GM18873 (cell line): ENCODE results near the gene MCM3AP.

ENCODE experiments used
- ATAC-seq: cut with Tn5 transposase; IDR thresholded peaks from one replicate; pipeline ENCODE4 v1.9.1; 2021; ENCODE audit warnings: mild to moderate bottlenecking, moderate library complexity, moderate number of reproducible peaks; ENCODE audit not compliant: unreplicated experiment, low FRiP score

MCM3AP gene

DNA sequence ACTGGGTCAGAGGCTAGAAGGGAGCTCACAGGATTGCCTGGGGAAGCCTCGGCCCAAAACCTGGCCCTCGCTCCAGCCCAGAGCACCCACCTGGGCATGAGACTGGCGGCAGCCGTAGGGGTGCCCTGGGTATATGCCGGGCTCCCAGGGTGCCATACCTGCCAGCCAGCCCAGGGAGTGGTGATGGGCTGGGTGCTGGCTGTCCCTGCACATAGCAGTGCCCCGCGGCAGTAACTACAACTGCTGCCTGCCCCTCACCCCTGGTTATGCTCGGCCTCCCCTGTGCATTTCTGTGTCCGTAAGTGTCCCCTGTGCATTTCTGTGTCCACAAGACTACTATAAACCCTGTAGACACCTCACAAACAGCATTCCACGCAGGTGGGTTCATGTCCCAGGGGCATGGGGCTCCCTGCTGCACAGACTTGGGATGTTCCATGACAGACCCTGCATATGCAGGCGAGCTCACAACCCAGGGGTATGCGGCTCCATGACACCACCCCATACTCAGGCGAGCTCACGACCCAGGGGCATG is 95.4 kb downstream of the MCM3AP start:
- ATAC-seq = no peak

DNA sequence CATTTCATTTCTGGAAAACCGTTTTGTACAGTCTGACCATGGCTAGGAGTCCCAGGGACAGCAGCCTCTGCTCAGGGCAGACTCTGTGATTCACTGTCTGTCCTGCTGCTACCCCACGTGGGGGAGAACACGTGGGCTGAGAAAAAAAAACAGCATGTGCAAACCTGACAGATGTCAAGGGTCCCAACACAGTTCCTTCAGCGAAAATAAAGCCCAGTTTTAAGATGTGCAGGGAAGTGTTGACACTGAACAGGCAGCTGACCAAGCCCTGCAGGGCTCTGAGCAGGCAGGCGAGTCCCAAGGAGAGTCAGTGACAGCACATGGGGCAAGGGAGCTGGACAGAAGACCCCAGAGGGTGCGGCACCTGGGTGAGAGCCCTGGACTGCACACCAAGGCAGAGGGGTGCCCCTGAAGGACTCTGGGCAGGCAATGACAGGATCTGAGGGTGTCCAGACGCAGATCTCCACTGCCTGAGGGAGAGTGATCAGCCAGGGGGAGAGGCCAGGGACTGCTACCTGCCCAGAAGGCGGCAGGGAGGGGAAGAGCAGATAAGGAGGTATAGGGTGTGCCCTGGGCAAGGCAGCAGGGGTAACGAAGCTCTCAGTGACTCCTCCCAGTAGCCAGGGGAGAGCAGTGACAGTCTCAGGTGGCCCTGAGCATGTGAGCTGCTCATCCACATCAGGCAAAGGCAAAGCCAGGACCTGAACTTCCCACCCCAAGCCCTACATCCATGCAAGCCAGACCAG is 96.0 kb downstream of the MCM3AP start:
- no peak for ATAC-seq

DNA sequence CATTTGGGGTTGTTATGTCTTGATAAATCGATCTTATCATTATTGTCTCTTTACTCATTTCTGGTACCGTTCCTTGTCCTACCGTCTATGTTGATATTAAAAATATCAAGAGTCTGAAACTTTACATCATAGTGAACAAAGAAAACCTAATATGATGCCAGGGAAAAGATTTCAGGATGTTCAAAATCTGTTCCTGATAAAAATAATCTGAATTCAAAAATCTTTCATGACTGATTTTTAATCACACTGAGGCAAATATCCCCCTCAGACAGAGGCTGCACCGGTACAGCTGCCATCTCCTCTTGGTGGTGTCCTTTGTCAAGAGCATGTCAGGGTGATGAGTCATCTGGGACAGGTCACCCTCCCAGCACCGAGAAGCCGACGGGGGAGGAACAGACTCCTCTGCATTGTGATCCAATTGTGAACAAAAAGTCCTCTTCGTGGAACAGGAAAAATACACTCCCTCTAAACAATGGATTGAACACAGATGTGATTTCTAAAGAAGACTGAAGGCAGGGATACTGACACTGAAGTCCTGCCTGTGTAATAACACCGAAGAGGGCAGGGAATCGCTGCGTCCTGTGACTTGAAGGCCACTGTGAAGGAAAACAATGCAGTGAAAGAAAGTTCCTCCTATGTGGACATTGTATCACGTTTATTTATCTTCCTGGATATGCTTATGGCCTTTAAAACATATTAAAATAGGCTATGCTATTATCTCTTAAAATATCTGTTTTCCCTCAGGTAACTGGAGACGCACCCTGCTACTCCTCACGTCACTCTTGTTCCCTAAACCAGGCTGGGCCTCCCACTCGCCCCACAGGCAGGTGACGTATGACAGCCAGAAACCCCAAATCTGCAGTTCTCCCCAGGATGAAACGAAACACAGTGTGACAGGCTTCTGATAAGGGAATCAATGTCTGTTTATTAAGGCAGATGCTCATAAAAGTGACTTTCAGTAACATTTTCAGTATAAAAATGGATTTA is 96.9 kb downstream of the MCM3AP start:
- ATAC-seq = no peak

DNA sequence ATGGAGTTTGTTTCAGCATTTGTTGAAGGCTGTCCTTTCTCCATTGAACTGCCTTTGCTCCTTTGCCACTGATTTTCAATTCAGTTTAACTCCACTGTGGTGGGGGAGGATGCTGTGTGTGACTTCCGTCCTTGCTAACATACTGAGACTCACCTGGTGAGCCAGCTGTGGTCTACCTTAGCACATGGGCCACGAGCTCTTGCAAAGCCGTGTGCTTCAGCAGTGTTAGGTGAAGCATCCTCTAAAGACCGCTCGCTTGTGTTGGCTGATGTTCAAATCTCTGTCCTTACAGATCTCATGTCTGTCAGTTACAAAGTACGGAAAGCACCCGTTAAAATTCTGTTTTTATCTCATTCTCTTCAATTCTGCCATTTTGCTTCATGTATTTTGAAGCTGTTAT is 97.6 kb downstream of the MCM3AP start:
- no peak for ATAC-seq

DNA sequence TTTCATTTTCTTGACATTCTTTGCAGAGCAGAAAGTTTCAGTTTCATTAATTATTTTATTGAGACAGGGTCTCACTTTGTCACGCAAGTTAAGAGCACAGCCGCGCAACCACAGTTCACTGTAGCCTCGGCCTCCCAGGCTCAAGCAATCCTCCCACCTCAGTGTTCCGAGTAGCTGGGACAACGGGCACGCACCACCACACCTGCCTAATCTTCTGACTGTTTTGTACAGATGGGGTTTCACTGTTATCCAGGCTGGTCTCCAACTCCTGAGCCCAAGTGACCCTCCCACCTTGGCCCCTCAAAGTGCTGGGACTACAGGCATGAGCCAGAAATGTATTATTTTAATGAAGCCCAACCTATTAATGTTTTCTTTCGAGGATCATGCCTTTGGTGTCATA is 98.2 kb downstream of the MCM3AP start:
- no peak for ATAC-seq

DNA sequence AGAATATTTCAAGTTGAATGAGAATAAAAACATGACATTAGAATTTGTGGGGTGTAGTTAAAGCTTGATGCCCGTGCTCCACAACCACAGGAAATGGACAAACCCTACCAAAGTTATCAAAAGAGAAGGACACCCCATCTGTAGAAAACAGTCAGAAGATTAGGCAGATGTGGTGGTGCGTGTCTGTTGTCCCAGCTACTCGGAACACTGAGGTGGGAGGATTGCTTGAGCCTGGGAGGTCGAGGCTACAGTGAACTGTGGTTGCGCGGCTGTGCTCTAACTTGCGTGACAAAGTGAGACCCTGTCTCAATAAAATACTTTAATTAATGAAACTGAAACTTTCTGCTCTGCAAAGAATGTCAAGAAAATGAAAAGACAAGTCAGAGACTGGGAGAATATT is 99.7 kb downstream of the MCM3AP start:
- ATAC-seq = no peak
